GM18520 (cell line): ENCODE results near the gene KCTD17.

Experiments
- ATAC-seq: cut with Tn5 transposase; IDR thresholded peaks from one replicate; pipeline ENCODE4 v1.9.1; 2021; ENCODE audit not compliant: unreplicated experiment

KCTD17 gene

DNA sequence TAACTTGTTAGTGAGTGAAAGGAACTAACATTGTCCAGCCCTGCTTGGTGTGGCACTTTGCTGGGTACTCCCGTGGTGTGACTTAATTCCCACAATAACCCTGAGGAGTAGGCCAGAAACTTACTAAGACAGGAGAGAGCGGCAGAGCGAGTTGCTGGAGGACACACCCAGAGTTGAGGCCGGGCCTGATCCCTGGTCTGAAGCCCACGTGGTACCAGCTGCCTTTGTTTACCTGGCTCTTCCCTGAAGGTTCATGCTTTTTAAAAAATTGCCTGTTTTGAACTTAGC is 31.4 kb upstream of the KCTD17 start:
- no peak for ATAC-seq

DNA sequence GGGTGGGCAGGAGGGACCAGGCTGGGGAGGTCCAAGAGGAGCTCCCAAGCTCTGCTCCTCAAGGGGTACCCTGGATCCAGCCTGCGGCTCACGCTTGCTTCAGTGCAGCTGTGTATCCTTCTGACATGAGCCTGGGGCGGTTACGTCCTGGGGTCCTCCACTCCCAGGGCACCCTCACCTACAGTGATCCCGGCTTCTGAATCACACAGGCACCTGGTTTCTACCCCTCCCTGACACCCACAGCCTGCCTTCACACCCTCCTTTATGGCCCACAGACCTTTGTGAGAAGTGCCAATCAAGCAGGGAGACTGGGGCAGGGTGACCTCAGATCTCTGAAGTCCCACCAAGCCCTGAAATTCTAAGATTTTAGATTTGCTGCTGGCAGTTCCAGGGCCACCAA is 30.5 kb upstream of the KCTD17 start:
- no peak for ATAC-seq

DNA sequence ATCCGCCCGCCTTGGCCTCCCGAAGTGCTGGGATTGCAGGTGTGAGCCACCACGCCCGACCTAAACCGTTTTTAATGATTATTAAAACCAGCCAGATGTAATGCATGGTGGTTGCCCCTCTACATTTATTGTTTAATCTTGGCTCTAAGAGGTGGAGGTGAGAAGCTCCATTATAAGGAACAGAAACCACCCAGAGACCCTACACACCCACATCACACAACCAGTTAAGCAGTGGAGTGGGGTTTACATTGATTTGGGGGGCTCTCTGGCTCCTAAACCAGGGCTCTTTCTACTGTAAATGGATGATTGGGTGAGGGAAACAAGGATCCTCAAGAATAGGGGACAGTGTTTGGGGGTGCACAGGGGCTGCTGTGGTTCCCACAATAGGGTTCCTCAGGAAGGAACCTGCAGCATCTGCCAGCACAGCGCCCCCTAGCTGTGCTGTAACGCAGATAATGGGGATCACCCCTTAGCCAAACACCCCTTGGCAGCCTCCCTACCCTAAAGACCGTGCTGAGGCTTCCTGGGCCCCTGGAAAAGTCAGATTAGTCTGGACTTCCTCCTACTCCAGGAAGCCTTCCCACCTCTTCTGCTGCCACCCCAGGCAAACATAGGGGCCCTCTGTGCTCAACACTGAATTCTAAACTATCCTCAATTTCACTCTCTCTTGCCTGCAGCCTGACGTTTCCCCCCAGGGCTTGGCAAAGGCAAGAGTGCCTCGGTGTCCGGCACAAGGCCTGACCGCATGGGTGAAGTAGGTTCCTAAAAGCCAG is 29.6 kb upstream of the KCTD17 start:
- no peak for ATAC-seq

DNA sequence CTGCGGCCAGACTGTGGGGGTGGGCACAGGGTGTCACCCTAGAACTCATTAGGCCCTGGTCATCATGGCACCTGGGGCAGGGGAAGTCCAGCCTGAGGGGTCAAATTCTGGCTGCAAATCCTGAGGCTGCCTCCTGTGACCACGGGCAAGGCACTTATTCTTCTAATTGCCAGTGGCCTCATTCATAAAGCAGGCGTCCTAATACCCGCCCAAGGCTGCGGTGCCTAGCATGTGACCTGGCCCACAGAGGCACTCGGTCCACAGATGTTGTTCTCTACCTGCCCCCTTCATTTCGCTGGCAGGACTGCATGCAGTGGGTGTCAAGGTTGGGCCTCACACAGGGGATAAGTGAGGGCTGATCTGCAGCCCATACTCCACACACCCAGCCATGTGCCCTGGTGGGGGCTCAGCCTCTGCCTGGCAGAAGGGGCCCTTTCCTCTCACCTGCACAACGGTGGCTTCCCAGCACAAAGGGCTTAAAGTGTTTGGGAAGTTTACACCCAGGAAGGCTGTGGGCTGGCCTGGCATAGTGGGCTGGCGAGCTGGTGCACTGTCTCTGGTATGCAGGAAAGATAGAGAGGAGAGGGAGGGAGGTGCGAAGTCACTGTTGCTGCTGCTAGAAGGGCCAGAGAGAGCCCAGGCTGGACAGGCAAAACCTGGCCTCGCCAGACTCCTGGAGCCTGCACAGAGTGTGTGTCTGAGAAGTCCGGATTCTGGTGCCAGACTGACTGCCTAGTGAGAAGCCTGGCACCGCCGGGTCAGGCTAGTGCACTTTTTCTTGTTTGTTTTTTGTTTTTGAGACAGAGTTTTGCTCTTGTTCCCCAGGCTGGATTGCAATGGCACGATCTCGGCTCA is 28.8 kb upstream of the KCTD17 start:
- ATAC-seq: no peak

DNA sequence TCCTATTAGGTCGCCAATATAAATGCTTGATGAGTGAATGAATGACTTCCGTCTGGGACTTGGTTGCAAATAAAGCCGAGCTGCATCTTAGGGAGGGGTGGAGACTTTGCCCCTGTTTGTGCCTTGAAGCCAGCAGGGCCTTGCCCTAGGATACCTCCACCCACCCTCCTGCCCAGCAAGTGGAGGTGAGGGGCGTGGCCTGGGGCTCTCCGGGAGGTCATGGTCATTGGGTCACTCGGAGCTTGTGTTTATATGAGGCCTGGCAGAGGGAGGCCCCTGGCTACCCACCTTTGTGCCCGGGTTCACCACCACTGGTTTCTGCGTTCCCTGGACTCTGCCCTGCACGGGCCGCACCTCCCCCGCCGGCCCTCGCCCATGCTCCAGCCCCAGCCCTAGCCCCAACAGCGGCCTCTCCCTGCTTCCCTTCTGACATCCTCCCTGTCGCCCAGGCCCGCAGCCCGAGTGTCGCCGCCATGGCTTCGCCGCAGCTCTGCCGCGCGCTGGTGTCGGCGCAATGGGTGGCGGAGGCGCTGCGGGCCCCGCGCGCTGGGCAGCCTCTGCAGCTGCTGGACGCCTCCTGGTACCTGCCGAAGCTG is 27.7 kb upstream of the KCTD17 start:
- ATAC-seq: no peak

DNA sequence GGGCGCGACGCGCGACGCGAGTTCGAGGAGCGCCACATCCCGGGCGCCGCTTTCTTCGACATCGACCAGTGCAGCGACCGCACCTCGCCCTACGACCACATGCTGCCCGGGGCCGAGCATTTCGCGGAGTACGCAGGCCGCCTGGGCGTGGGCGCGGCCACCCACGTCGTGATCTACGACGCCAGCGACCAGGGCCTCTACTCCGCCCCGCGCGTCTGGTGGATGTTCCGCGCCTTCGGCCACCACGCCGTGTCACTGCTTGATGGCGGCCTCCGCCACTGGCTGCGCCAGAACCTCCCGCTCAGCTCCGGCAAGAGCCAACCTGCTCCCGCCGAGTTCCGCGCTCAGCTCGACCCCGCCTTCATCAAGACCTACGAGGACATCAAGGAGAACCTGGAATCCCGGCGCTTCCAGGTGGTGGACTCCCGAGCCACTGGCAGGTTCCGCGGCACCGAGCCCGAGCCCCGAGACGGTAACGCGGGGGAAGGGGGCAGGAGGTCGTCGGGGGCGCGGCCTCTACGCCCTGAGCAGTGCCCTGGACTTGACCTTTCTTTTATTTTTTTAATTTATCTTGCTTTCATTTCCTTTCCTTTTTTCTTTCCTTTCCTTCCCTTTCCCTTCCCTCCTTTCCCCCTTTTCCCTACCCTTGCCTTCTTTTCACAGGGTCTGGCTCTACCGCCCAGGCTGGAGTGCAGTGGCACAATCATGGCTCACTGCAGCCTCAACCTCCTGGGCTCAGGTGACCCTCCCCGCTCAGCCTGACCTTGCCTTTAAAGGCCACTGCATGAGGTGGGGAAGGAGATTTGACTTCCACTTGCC is 27.0 kb upstream of the KCTD17 start:
- ATAC-seq: no peak

DNA sequence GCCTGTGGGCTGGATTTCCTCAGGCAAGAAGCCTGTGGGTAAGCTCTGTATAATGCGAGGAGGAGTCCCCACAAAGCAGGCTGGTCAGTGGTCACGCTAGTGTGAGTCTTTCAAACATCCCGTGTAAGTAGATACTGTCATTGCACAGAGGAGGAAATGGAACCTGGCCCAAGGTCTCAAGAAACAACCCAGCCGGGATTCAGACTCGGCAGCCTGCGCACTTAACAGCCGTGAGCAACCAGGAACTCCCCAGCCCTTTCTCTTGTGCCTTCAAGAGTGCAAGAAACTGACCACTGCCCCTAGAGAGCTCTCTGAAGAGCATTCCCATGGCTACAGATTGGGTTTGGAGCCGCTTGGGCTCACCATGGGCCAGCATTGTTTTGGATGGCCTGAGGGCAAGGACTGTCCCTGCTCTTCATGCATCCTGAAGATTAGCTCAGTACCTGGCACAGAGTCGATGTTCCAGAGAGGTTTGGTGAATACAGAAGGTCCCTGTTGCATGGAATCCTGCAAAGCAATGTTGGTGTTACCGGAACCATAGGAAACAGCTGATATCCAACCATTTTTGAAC is 26.0 kb upstream of the KCTD17 start:
- ATAC-seq: no peak

DNA sequence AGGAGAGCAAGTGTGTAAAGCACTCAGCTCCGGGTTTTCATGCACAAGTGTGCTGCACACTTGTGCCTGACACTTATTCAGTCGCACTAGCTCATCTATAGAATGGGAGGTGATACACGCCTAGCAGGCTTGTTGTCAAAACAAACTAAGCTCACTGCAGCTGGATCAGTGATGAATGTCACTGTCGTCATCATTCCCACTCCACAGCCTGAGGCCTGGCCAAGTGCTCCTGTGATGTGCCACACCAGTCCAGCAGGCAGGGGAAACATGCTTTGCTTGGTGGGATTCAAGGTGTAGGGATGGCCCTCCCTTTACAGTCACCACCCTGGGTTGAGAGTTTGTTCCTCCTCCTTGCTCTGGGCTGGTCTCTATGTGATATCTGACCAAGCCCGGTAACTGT is 25.2 kb upstream of the KCTD17 start:
- ATAC-seq: no peak

DNA sequence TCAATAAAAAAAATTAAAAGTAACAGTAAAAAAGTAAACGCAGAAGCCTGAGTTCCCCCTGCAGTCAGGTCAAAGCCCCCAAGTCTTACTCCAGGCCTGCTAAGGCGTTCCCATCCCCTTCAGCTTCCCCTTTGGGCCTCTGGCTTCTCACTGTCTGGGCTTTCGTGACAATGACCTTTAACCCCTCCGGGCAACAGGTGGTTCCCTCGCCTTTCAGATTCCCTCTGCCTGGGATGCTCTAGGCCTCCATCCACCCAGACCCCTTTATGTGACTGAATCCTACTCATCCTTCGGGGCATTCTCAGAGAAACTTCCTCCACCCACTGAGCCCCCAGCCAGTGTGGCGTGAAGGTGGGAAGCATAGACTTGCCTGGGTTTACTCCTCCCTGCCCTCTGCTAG is 24.0 kb upstream of the KCTD17 start:
- no peak for ATAC-seq

DNA sequence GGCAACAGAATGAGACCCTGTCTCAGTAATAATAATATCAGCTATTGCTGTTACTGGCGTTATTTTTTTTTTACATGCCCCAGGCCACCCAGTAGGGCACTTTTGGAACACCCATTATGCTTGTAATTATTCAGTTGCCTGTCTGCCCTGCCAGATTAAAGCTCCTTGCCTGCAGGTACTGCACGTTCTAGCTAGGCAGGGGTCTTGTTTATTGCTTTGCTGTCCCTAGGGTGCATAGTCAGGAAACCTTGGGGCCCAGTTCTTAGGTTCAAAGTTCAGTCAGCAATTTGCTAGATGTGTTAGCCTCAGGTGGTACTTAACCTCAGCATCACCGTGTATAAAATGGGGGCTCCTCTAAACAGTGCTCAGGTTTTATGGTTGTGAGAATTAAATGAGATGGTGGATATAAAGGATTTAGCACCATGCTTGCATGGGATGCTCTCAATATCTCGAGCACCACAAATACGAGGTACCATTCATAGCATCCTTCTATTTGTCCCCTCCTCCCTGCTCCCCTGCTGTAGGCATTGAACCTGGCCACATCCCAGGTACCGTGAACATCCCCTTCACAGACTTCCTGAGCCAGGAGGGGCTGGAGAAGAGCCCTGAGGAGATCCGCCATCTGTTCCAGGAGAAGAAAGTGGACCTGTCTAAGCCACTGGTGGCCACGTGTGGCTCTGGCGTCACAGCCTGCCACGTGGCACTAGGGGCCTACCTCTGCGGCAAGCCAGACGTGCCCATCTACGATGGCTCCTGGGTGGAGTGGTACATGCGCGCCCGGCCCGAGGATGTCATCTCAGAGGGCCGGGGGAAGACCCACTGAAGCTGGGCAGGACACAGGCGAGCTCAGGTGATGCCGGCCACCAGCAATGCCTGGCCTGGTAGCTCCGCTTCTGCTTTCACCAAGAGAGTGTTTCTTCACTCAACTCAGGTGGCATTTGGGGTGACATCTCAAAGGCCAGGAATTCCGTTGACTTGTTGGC is 22.6 kb upstream of the KCTD17 start:
- no peak for ATAC-seq

DNA sequence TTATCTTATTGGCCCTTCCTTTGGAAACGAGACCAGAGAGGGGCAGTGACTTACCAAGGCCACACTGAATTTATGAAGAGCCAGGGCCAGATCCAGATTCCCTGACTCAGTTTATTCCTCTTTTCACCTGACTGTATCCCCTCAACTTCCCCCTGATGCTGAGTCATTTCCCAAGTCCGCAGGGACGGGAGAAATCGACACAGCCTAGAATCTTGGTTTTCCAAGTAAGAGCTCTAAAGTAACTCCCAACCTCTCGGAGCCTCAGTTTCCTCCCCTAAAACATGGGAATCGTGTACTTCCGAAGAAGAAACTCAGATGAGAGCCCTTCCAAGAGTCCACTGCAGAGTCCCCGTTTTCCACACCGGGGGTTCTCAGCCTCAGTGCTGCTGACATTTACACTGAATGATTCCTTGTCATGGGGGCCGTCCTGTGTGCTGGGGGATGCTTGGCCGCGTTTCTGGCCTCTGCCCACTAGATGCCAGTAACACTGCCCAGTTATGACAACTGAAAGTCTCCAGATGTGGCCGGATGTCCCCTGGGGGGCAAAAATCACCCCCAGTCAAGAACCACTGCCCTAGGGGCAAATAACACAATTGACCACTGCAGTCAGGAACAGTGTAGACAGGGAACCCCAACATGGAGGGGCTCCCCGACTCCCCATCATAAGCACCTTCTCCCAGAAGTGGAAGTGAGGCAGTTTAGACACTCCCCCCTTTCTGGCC is 20.8 kb upstream of the KCTD17 start:
- ATAC-seq: no peak

DNA sequence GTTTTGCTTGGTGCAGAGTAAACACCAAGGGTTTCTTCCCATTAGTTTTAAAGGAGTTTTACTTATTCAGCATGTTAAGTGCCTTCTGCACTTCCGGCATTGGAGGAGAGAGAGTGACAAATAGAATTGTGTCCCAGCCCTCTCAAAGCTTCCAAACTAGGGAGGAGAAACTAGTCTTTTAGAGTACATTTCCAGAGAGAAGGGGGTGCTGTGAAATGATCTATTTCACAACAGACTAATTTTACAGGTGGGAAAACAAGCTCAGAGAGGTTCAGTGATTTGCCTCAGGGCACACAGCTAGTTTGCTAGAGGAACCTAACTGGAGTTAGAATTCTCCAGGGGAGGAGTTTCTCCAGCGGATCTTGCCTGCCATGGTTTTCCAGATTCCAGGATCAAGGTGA is 19.4 kb upstream of the KCTD17 start:
- no peak for ATAC-seq

DNA sequence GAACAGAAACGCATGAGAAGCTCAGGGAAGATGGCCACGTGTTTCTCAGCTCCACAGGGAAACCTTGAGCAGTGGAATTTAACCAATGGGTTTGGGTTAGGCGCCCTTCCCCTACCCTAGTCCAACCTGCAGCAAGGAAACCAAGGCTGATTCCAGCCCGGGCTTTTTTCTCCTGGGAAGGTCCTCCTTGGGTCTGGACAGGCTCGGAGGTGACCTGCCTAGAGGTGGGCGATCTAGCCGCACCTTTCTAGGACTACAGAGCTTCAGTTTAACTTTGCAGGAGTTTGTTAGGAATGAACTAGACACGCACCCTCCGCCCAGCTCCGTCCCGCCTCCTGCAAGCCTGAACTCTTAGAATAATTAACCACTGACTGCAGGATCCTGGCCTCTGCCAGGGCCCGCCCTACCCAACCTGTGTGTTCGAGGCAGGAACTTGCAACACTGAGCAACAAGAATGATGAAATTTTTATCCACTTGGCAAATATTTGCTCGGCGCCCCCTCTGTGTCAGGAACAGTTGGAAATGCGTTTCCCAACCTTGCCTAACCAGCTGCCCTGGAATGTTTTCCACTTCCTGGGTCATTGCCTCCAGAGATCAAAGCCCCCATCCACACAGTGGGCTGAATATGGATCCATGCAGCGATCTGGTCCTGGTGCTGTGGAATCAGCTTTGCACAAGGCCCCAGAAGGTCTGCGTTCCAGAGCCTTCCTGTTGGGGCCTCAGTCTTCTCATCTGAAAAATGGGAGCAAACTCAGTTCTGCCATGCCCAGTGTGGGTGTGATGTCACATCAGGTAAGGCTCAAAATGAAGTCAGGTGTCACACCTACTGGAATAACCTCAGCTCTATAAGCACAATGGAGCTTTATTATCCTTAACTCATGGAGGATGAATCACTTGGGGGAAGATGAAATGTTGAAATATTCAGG is 18.7 kb upstream of the KCTD17 start:
- no peak for ATAC-seq

DNA sequence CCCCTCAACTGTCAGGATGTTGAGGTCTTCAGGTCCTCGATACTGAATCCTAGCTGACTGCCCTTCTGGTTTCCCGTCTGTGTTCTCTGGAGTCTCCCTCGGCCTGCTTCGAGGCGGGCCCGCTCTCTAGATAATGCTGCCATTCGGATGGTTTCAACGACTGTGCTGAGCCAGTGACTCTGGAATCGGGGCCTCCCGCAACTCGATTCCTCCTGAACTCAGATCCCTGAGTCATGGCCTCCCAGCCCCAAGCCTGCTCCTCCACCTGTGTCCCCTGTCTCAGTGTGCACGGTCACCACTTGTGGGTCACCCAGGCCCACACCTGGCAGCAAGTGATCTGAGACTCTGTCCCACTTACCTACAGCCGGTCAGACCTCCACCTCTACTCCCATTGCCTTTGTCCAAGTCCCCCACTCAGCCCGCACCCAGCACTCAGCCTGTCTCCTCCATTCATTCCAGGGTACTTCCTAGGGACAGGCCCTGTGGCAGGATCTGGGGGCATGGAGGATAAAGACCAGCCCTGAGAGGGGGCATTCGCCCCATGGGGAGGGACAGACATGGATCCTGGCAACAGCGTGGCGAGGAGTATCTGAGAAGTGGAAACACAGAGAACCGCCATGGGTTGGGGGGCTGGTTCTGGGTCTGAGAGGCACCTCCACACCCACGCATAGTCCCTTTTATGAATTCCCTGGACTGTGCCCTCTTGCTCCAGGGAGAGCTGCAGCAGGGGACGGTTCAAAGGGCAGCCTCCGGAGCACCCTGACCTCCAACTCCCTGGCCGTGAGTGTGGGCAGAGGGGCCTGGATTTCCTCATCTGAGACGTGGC is 17.7 kb upstream of the KCTD17 start:
- ATAC-seq: no peak

DNA sequence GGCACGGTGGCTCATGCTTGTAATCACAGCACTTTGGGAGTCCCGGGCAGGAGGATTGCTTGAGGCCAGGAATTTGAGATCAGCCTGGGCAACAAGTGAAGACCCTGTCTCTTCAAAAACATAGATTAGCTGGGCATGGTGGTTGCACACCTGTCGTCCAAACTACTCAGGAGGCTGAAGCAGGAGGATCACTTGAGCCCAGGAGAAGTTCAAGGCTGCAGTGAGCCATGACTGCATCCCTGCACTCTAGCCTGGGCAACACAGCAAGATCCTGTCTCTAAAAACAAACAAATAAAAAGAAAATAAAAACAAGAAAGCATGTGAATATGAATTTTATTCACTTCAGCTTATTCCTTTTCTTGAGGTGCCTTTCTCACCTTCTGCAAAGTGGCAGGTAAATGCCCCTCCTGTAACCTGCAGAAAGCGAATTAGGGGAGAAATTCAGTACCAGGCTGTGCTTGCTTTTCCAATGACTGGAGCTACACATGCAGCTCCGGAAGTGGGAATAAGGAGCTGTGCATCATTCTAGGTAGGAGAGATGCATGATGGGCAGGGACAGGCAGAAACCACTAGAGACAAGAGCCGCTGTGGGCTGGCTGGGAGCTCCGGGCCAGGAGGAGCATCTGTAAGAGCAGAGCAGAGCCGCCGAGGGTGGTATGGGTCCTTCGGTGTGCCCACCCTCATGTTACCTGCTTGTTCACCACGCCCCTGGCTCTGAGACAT is 14.7 kb upstream of the KCTD17 start:
- ATAC-seq: no peak

DNA sequence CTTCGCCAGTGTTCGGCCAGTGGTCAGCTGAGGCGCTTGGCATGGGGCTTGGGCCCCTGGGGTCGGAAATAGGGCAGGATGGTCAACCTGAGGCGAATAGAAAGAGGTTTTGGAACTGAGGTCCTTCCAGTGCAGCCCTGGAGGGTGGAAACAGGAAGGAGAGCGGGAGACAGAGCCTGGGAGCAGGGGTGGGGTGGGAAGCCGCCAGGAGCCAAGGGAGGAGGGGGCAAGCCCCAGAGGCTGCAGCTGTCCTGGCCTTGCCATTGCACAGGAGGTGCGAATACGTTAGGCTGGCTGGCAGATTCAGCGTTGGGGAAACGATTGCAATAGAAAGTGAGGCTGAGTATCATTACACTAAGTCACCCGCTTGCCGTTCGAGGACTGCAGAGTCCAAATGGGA is 13.9 kb upstream of the KCTD17 start:
- no peak for ATAC-seq

DNA sequence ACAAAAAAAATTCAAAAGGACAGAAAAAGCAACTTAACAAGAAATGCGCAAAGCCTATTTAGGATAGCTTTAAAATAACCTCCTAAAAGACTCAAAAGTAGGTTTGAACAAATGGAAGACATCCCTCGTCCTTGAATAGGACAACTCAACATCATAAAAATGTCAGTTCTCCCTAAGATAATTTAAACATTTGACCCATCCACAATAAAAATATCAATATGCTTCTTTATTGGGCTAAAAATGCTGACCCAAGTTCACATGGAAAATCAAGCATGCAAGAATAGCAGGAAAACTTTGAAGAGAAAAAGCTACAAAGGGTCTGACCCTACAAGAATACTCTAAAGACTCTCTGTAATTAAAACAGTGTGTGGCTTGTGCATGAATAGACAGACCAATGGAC is 12.1 kb upstream of the KCTD17 start:
- no peak for ATAC-seq
